DOHH2 (cell line): ENCODE results near the gene C6orf136.
"Not testable (repeated sequence)": the region's sequence is repeated elsewhere in the genome, so short reads cannot be mapped to it uniquely, and the experiment has no call there.

Experiments used
- EZH2phosphoT487 ChIP-seq: fragments of 200-600 bp; sonication (generic); IDR thresholded peaks from 2 replicates; pipeline ENCODE4 v1.6.1; 2017; ENCODE audit warnings: borderline replicate concordance, mild to moderate bottlenecking, antibody characterized with exemption, low read length, moderate library complexity, mixed read lengths
- TF ChIP-seq, protein P1 (sequence below): fragments of 200-600 bp; sonication (generic); IDR thresholded peaks from one replicate; pipeline ENCODE4 v1.5.1; 2014; ENCODE audit warnings: antibody characterized with exemption, mild to moderate bottlenecking, low read depth, low read length; ENCODE audit not compliant: poor library complexity, severe bottlenecking

DNA sequence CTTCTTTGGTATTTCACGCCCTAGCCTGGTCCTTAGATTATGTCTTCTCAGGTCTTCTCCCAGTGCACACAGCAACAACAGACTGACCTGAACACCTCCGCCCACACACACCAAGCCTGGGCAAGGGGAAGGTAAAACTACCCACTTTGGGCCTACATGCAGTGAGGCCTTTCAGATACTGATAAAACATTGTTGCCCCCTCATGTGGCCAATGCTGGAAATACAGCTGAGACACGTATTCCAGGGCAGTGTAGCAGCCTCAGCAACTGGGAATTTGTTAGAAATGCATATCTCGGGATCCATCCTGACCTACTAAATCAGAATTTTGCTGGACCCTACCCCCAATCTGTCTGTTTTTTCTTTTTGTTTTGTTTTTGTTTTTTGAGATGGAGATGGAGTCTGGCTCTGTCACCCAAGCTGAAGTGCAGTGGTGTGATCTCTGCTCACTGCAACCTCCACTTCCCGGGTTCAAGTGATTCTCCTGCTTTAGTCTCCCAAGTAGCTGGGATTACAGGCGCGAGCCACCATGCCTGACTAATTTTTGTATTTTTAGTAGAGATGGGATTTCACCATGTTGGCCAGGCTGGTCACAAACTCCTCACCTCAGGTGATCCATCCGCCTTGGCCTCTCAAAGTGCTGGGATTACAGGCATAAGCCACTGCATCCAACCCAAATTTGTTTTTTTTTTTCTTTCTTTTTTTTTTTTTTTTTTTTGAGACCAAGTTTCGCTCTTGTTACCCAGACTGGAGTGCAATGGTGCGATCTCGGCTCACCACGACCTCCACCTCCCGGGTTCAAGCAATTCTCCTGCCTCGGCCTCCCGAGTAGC is 49.4 kb upstream of the C6orf136 start:
- TF ChIP-seq, protein P1, sequence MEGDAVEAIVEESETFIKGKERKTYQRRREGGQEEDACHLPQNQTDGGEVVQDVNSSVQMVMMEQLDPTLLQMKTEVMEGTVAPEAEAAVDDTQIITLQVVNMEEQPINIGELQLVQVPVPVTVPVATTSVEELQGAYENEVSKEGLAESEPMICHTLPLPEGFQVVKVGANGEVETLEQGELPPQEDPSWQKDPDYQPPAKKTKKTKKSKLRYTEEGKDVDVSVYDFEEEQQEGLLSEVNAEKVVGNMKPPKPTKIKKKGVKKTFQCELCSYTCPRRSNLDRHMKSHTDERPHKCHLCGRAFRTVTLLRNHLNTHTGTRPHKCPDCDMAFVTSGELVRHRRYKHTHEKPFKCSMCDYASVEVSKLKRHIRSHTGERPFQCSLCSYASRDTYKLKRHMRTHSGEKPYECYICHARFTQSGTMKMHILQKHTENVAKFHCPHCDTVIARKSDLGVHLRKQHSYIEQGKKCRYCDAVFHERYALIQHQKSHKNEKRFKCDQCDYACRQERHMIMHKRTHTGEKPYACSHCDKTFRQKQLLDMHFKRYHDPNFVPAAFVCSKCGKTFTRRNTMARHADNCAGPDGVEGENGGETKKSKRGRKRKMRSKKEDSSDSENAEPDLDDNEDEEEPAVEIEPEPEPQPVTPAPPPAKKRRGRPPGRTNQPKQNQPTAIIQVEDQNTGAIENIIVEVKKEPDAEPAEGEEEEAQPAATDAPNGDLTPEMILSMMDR, result peak; percentile 86
- not testable (repeated sequence) for TF ChIP-seq EZH2phosphoT487
